Measurements from ENCODE around the gene EFCAB11.
"Not testable (repeated sequence)": the region's sequence is repeated elsewhere in the genome, so short reads cannot be mapped to it uniquely, and the experiment has no call there.

The EFCAB11 gene

DNA sequence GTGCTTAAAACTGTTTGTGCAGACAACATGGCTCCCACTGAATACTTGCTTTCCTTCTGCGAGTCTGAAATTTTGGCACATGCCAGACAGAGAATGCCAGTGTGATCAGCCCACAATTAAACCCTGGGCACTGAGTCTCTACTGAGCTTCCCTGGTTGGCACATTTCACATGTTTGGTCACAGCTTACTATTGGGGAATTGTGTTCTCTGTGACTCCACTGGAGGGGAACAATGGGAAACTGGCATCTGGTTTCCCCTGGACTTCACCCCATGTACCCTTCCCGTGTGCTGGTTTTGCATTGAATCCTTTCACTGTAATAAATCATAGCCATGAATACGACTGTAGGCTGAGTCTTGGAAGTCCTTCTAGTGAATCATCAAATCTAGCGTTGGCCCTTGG lies 64.9 kb downstream of the EFCAB11 start:
- TF ChIP-seq, protein P1, sequence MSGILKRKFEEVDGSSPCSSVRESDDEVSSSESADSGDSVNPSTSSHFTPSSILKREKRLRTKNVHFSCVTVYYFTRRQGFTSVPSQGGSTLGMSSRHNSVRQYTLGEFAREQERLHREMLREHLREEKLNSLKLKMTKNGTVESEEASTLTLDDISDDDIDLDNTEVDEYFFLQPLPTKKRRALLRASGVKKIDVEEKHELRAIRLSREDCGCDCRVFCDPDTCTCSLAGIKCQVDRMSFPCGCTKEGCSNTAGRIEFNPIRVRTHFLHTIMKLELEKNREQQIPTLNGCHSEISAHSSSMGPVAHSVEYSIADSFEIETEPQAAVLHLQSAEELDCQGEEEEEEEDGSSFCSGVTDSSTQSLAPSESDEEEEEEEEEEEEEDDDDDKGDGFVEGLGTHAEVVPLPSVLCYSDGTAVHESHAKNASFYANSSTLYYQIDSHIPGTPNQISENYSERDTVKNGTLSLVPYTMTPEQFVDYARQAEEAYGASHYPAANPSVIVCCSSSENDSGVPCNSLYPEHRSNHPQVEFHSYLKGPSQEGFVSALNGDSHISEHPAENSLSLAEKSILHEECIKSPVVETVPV (CRISPR knock-in tag; IDR thresholded peaks at IDR 0.05), result no peak
- TF ChIP-seq ZNF70 (CRISPR knock-in tag; IDR thresholded peaks at IDR 0.05) (no peak), ESRRG (CRISPR knock-in tag; IDR thresholded peaks at IDR 0.05) (no peak), PPARA (CRISPR knock-in tag; IDR thresholded peaks at IDR 0.05; ENCODE audit: borderline replicate concordance) (no peak)
- TF ChIP-seq, protein P2, sequence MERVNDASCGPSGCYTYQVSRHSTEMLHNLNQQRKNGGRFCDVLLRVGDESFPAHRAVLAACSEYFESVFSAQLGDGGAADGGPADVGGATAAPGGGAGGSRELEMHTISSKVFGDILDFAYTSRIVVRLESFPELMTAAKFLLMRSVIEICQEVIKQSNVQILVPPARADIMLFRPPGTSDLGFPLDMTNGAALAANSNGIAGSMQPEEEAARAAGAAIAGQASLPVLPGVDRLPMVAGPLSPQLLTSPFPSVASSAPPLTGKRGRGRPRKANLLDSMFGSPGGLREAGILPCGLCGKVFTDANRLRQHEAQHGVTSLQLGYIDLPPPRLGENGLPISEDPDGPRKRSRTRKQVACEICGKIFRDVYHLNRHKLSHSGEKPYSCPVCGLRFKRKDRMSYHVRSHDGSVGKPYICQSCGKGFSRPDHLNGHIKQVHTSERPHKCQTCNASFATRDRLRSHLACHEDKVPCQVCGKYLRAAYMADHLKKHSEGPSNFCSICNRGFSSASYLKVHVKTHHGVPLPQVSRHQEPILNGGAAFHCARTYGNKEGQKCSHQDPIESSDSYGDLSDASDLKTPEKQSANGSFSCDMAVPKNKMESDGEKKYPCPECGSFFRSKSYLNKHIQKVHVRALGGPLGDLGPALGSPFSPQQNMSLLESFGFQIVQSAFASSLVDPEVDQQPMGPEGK (CRISPR knock-in tag; IDR thresholded peaks at IDR 0.05; ENCODE audit: borderline replicate concordance), result no peak
- TF ChIP-seq, protein P3, sequence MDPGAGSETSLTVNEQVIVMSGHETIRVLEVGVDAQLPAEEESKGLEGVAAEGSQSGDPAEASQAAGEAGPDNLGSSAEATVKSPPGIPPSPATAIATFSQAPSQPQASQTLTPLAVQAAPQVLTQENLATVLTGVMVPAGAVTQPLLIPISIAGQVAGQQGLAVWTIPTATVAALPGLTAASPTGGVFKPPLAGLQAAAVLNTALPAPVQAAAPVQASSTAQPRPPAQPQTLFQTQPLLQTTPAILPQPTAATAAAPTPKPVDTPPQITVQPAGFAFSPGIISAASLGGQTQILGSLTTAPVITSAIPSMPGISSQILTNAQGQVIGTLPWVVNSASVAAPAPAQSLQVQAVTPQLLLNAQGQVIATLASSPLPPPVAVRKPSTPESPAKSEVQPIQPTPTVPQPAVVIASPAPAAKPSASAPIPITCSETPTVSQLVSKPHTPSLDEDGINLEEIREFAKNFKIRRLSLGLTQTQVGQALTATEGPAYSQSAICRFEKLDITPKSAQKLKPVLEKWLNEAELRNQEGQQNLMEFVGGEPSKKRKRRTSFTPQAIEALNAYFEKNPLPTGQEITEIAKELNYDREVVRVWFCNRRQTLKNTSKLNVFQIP (CRISPR knock-in tag; IDR thresholded peaks at IDR 0.05; ENCODE audit: borderline replicate concordance, low read depth), result no peak
- ATAC-seq, result no peak

DNA sequence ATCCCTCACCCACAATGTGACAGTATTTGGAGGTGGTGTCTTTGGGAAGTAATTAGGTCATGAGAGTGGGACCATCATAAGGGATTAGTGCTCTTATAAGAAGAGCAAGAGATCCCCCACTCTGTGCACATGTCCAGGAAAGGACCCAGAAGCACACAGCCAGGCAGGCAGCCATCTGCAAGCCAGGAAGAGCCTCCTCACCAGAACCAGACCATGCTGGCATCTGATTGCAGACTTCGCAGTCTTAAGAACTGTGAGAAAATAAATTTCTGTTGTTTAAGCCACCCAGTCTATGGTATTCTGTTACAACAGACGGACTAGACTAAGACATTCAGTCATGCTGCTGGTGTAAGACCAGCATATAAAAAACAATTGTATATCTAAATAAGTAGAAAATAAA lies 69.8 kb downstream of the EFCAB11 start:
- TF ChIP-seq, protein P1 (CRISPR knock-in tag; IDR thresholded peaks at IDR 0.05), result no peak
- TF ChIP-seq ZFP30 (CRISPR knock-in tag; IDR thresholded peaks at IDR 0.05) (no peak), ZNF8 (CRISPR knock-in tag; IDR thresholded peaks at IDR 0.05) (no peak), CSDC2 (CRISPR knock-in tag; IDR thresholded peaks at IDR 0.05) (no peak)
- no peak for ATAC-seq

DNA sequence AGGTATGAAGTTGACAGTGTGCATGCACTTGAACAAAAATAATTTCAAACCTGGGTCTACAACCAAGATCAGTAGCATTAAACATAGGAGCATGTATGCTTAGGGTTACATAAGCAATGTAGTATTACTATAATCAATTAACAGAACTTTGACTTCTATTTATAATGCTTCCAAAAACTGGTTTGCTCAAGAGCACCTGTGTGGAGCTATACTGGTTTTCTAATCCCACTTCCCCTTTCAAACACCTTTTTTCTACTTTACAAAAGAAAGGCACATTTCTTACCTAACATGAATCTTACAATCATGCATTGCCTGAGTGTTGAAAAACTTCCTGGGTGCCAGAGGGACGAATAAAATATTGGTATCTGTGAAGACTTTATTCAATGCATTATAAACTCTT lies 72.7 kb downstream of the EFCAB11 start:
- ATAC-seq, result no peak

DNA sequence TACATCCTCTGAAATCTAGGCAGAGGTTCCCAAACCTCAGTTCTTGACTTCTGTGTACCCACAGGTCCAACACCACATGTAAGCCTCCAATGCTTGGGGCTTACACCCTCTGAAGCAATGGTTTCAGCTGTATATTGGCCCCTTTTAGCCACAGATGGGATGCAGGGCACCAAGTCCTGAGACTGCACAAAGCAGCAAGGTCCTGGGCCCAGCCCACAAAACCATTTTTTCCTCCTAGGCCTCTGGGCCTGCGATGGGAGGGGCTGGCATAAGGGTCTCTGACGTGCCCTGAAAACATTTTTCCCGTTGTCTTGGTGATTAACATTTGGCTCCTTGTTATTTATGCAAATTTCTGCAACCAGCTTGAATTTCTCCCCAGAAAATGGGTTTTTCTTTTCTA lies 80.4 kb downstream of the EFCAB11 start:
- not testable (repeated sequence) for ATAC-seq

More for the DNA sequence above, 72.7 kb downstream of the EFCAB11 start:
- no peak for TF ChIP-seq PPARA (CRISPR knock-in tag; IDR thresholded peaks at IDR 0.05; ENCODE audit: borderline replicate concordance)
- TF ChIP-seq TOX (CRISPR knock-in tag; IDR thresholded peaks at IDR 0.05; ENCODE audit: borderline replicate concordance), result no peak
- TF ChIP-seq RARB (CRISPR knock-in tag; IDR thresholded peaks at IDR 0.05), result no peak
- TF ChIP-seq ZNF70 (CRISPR knock-in tag; IDR thresholded peaks at IDR 0.05), result no peak

DNA sequence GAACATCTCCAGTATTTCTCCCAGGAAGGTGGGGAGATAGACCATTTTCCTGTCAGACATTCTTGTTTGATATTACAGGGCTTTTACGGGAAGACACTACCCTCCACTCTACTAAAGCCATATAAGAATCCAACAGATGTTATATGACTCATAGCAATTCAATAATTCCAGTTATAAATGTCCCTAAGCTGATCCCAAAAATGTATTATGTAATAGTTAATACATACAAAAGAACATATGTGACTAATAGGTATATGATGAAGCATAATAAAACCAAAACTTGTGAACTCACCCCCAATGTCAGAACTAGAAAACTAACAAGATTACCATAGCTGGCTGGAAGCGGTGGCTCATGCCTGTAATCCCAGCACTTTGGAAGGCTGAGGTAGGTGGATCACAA lies 84.2 kb downstream of the EFCAB11 start:
- TF ChIP-seq PPARA (CRISPR knock-in tag; IDR thresholded peaks at IDR 0.05; ENCODE audit: borderline replicate concordance) (no peak), ISL1 (CRISPR knock-in tag; IDR thresholded peaks at IDR 0.05) (no peak), TOX (CRISPR knock-in tag; IDR thresholded peaks at IDR 0.05; ENCODE audit: borderline replicate concordance) (no peak), SNAI2 (CRISPR knock-in tag; IDR thresholded peaks at IDR 0.05) (no peak), ZC3H10 (CRISPR knock-in tag; IDR thresholded peaks at IDR 0.05) (no peak), ZNF70 (CRISPR knock-in tag; IDR thresholded peaks at IDR 0.05) (no peak), ARNTL (CRISPR knock-in tag; IDR thresholded peaks at IDR 0.05; ENCODE audit: borderline replicate concordance, low read depth) (no peak), ZNF8 (CRISPR knock-in tag; IDR thresholded peaks at IDR 0.05) (no peak)
- TF ChIP-seq, protein P2 (CRISPR knock-in tag; IDR thresholded peaks at IDR 0.05; ENCODE audit: borderline replicate concordance), result no peak
- TF ChIP-seq, protein P4, sequence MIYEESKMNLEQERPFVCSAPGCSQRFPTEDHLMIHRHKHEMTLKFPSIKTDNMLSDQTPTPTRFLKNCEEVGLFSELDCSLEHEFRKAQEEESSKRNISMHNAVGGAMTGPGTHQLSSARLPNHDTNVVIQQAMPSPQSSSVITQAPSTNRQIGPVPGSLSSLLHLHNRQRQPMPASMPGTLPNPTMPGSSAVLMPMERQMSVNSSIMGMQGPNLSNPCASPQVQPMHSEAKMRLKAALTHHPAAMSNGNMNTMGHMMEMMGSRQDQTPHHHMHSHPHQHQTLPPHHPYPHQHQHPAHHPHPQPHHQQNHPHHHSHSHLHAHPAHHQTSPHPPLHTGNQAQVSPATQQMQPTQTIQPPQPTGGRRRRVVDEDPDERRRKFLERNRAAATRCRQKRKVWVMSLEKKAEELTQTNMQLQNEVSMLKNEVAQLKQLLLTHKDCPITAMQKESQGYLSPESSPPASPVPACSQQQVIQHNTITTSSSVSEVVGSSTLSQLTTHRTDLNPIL (CRISPR knock-in tag; IDR thresholded peaks at IDR 0.05; ENCODE audit: low read depth), result no peak
- ATAC-seq, result no peak
